A549 (cell line): ENCODE measurements around the gene CHRND.

Experiments
- ATOH8 ChIP-seq: fragments of 250-450 bp; sonication (Bioruptor Pico); IDR thresholded peaks from 2 replicates; pipeline ENCODE4 v1.5.0; 2020; ENCODE audit warnings: low read depth, mild to moderate bottlenecking, moderate library complexity
- CEBPB ChIP-seq, 2 experiments: fragments of >200 bp in 1 of 2; sonication (Bioruptor Twin) in 1 of 2; formaldehyde crosslinking in 1 of 2; IDR thresholded peaks; 2 replicates each; pipeline ENCODE4 v1.6.1; 2012 to 2016
- CHD4 ChIP-seq: fragments of 200-600 bp; sonication (generic); IDR thresholded peaks from 2 replicates; pipeline ENCODE4 v1.6.1; 2016; ENCODE audit warnings: antibody characterized with exemption, mild to moderate bottlenecking, borderline replicate concordance
- EP300 ChIP-seq, 2 experiments: fragments of >200 bp; sonication (Bioruptor Twin); formaldehyde crosslinking; IDR thresholded peaks; 2 replicates in 1 of 2; 3 replicates in 1 of 2; pipeline ENCODE4 v1.6.1; 2016 to 2017
- FOSL2 ChIP-seq, 2 experiments: fragments of 450-650 bp in 1 of 2; fragments of >200 bp in 1 of 2; sonication (Bioruptor Twin) in 1 of 2; formaldehyde crosslinking; IDR thresholded peaks; 2 replicates each; pipeline versions ENCODE4 v1.5.0 to v1.6.1; 2016 to 2020; ENCODE audit warnings: mild to moderate bottlenecking in 1 of 2, moderate library complexity in 1 of 2
- HMGXB4 ChIP-seq: fragments of 250-450 bp; sonication (Bioruptor Pico); IDR thresholded peaks from 2 replicates; pipeline ENCODE4 v1.5.0; 2021; ENCODE audit warnings: mild to moderate bottlenecking, moderate library complexity, borderline replicate concordance
- MYC ChIP-seq: IDR thresholded peaks from 2 replicates; pipeline ENCODE4 v1.6.1; 2012; ENCODE audit warnings: mild to moderate bottlenecking, inconsistent platforms, low read length, improper control_type of control experiment, borderline replicate concordance
- POLR2A ChIP-seq: IDR thresholded peaks from 2 replicates; pipeline ENCODE4 v1.6.1; 2012; ENCODE audit warnings: mild to moderate bottlenecking, low read length
- POLR2AphosphoS2 ChIP-seq: conservative IDR thresholded peaks from 2 replicates; pipeline ENCODE4 v1.6.1; 2012; ENCODE audit warnings: low read length, improper control_type of control experiment, inconsistent platforms
- RFX5 ChIP-seq: fragments of 450-650 bp; IDR thresholded peaks from 2 replicates; pipeline ENCODE4 v1.7.1; 2014; ENCODE audit warnings: antibody characterized with exemption, mild to moderate bottlenecking, moderate library complexity
- TF ChIP-seq, protein P1 (sequence below): fragments of >200 bp; sonication (Bioruptor Twin); formaldehyde crosslinking; IDR thresholded peaks from 3 replicates; pipeline ENCODE4 v1.5.1; 2016
- TF ChIP-seq, protein P2 (sequence below): IDR thresholded peaks from 2 replicates; pipeline ENCODE4 v1.6.1; 2012

DNA sequence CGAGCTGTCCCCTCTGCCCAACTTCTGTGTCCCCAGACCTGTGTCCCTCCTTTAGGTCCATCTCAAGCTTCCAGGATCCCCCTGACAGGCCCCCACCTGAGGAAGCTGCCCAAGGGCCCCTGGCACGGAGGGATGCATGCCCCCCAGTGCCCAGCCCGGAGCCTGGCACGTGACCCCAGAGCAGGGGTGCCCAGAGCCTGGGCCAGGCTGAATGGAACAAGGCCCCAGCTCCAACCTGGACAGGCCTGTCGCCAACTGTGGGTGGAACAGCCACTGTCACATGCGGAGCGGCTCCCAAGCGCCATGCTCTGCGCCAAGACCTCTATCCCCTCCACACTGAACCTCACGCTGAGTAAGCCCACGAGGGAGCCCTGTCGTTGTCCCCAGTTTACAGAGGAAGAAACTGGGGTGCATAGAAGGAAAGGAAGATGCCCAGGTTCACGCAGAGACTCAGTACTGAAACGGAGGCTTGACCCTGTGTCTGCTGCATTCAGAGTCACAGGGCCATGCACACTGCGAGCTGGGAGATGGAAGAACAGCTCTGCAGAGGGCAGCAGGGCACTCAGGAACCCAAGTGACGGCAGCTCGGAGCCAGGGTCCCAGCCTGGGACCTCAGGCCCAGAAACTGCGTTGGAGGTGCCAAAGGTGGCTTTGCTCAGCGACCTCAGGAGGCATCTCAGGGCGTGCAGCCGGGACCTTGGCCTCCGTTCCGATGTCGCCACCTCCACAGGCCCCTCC, 32.8 kb upstream of the CHRND start:
- TF ChIP-seq, protein P1, sequence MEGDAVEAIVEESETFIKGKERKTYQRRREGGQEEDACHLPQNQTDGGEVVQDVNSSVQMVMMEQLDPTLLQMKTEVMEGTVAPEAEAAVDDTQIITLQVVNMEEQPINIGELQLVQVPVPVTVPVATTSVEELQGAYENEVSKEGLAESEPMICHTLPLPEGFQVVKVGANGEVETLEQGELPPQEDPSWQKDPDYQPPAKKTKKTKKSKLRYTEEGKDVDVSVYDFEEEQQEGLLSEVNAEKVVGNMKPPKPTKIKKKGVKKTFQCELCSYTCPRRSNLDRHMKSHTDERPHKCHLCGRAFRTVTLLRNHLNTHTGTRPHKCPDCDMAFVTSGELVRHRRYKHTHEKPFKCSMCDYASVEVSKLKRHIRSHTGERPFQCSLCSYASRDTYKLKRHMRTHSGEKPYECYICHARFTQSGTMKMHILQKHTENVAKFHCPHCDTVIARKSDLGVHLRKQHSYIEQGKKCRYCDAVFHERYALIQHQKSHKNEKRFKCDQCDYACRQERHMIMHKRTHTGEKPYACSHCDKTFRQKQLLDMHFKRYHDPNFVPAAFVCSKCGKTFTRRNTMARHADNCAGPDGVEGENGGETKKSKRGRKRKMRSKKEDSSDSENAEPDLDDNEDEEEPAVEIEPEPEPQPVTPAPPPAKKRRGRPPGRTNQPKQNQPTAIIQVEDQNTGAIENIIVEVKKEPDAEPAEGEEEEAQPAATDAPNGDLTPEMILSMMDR, result no peak
- TF ChIP-seq POLR2AphosphoS2 (no peak), POLR2A (no peak), ATOH8 (CRISPR knock-in tag) (no peak), HMGXB4 (no peak), RFX5 (no peak), CHD4 (no peak), FOSL2 (IDR thresholded peaks at IDR 0.05) (no peak), FOSL2 (CRISPR knock-in tag; IDR thresholded peaks at IDR 0.05) (no peak), EP300 (IDR thresholded peaks at IDR 0.05) (no peak), MYC (no peak), CEBPB (IDR thresholded peaks at IDR 0.05) (no peak)
- TF ChIP-seq, protein P2, sequence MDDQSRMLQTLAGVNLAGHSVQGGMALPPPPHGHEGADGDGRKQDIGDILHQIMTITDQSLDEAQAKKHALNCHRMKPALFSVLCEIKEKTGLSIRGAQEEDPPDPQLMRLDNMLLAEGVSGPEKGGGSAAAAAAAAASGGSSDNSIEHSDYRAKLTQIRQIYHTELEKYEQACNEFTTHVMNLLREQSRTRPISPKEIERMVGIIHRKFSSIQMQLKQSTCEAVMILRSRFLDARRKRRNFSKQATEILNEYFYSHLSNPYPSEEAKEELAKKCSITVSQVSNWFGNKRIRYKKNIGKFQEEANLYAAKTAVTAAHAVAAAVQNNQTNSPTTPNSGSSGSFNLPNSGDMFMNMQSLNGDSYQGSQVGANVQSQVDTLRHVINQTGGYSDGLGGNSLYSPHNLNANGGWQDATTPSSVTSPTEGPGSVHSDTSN, result no peak
